Activated CD8-positive, alpha-beta memory T cell treated with anti-CD3 and anti-CD28 coated beads for 36 hours (primary cell): ENCODE measurements around the gene TMEM106C. TPM values are rescaled to one million over a fixed set of nuclear protein-coding genes. Genes with fewer than 3 reads are reported as not detected.

ENCODE experiments used
- CTCF ChIA-PET: fragments of 350-600 bp; sonication (Branson Sonifier 250); formaldehyde crosslinking; loops from one replicate; lab custom pipeline; 2021; ENCODE audit warnings: antibody characterized with exemption; lab: Charles Lee
- POLR2A ChIA-PET: fragments of 350-600 bp; sonication (Branson Sonifier 250); formaldehyde crosslinking; loops from one replicate; lab custom pipeline; 2021; ENCODE audit warnings: antibody characterized with exemption; lab: Charles Lee
- total RNA-seq, 2 experiments: library from RNA; stranded (reverse); gene quantifications; one replicate each; pipeline ENCODE4 v1.2.3, GENCODE V29; 2021

The TMEM106C gene
- total RNA-seq: 100 to 1,000 TPM; 199 to 200 TPM

- POLR2A ChIA-PET: interaction anchor here (0.7 to 1.2 kb wide), 3 partner anchors 116 to 151 kb away, joined by 3 read pairs; no protein-coding TSS in a partner anchor
- CTCF ChIA-PET: interaction anchor here (0.7 to 2.3 kb wide), 16 partner anchors 13 to 230 kb away, joined by 3 to 10 read pairs (median 4); partner anchors contain the start of gene VDR
These were observed at the start of gene TMEM106C for GRCh38 chr12:47963340-47964040. TMEM106C (plus strand) TSS chr12:47963596; CDS start chr12:47964237, 641 bp downstream.

GRCh38 chr12:47920913-47921312, 42.5 kb upstream of the TMEM106C start:
- ChIA-PET CTCF (no interaction called here), POLR2A (no interaction called here)

DNA sequence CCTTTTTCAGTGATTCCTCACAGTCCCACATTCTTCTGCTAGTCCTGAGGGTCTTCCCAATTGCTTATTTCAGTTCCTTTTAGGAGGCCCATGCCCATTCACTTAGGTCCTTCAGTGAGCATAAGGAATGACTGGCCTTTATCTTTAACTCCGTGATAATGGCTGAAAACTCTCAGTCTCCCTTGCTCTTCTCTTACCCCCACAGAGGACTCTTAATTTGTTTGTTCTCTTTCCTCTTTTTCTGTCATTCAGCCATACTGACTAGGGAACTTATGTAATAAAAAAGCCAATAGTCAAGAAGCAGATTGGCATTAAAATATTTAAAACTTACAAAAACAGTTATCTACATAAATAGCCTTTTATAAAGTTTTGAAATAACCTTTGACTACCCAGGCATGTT, 41.5 kb upstream of the TMEM106C start:
- CTCF ChIA-PET: no interaction called here
- POLR2A ChIA-PET: no interaction called here

DNA sequence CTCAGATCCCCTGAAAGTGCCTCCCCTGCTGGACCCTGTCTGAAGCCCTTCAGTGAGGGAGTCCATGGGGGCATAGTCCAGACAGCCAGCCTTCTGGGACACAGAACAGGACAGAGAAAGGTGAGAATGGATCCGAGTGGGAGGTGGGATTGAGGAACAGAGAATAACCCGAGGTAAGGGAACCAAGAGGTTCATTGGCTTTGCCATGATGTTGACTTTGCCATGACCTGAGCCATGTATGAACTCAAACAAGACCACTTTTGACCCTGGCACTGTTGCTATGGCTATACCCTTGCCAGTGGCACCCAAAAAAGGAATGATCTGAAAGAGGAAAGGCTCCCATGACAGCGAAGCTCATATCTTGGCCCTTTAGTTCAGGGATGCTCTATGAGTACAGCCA, 36.0 kb upstream of the TMEM106C start:
- CTCF ChIA-PET: no interaction called here
- POLR2A ChIA-PET: no interaction called here

DNA sequence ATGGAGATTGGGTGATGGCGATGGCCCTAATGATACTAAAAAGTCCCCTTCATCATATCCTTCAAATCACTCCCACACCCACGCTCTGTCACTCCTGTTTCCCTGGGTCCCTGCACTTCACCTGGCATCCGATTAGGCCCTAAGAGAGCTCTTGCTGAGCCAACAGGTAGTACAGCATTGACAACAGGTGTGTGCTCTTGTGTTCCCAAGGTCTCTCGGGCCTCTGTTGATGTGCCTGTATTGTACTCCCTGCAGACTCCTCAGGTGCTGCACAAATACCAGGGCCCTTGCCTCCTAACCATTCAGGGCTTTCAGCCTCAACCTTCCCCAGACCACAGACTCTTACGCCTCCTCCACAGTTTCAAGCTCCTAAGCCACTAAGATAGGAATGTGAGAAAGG, 32.8 kb upstream of the TMEM106C start:
- POLR2A ChIA-PET: no interaction called here

DNA sequence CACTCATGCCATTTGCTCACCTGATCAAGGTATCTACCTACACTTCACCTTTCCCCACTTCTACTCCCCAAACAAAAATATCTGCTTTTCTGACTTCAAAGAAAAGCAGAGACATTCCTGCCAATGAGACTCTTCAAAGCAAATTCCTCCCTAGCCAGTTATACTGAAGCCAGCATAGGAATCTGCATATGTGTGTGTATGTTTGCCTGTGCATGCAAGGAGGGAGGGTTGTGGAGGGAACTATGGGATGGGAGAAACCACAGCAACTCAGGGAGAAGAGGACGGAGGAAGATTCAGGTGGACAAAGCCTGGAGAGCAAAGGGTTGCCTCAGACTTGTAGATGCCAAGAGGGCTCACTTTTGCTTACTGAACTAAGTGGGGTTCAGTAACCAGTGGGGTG, 32.2 kb upstream of the TMEM106C start:
- ChIA-PET POLR2A (no interaction called here), CTCF (no interaction called here)

More for the DNA sequence above, 32.8 kb upstream of the TMEM106C start:
- CTCF ChIA-PET: no interaction called here

GRCh38 chr12:47935184-47935583, 28.2 kb upstream of the TMEM106C start:
- ChIA-PET CTCF (interaction anchor here (1.0 kb wide), 1 partner anchor 14 kb away, joined by 4 read pairs; no protein-coding TSS in a partner anchor), POLR2A (no interaction called here)

DNA sequence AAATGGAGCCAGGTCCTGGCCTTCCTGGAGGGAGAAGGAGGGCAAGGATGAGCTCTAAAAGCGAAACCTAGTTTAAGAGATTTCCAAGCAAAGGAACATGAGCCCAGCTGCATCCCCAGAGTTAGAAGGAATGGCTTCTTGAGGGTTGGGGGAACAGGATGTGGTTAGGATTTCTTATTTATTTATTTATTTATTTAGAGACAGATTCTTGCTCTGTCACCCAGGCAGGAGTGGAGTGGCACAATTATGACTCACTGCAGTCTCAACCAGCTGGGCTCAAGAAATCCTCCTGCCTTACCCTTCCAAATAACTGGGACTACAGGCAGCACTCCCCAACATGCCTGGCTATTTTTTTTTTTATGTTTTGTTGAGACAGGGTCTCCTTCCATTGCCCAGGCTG, 25.3 kb upstream of the TMEM106C start:
- POLR2A ChIA-PET: interaction anchor here (0.9 kb wide), 1 partner anchor 34 kb away, joined by 3 read pairs; the partner anchor contains the start of gene VDR
- CTCF ChIA-PET: interaction anchor here (1.4 kb wide), 1 partner anchor 35 kb away, joined by 3 read pairs; no protein-coding TSS in a partner anchor

- CTCF ChIA-PET: interaction anchor here (0.9 to 1.4 kb wide), 2 partner anchors 11 to 35 kb away, joined by 3 read pairs; no protein-coding TSS in a partner anchor
- POLR2A ChIA-PET: no interaction called here
These were observed 24.8 kb upstream of the TMEM106C start for GRCh38 chr12:47938594-47938993.

DNA sequence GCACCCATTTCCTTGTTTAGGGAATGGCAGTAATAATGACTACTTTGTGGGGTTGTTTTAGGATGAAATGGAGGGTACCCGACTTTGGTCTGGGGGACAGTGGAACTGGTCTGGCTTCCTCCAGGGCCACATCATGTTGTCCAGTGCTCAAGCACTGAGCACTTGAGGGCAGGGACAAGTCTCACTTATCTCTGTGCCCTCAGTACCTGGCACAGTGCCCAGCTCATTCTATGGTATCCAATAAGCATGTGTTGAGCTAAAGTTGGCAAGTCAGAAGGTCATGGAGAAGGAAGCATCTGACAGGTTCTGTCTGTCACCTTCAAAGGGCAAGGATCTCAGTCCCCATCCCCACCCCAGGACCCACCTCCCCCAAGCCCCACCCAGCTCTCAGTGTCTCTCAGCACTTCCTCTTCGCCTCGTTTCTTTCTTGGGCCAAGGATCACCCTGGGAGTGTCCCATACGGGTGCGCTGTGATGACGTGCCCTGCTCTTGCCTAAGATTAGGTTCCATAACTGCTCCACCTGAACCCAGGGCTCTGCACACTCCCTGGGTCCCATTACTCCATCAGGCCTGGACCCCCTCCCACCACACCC, 24.3 kb upstream of the TMEM106C start:
- CTCF ChIA-PET: interaction anchor here (0.9 to 1.4 kb wide), 2 partner anchors 11 to 36 kb away, joined by 3 read pairs; no protein-coding TSS in a partner anchor
- POLR2A ChIA-PET: no interaction called here

- POLR2A ChIA-PET: no interaction called here
- CTCF ChIA-PET: no interaction called here
These were observed 22.5 kb upstream of the TMEM106C start for GRCh38 chr12:47940773-47941474.

GRCh38 chr12:47941475-47941780, 22.0 kb upstream of the TMEM106C start:
- ChIA-PET POLR2A (no interaction called here), CTCF (no interaction called here)

- CTCF ChIA-PET: no interaction called here
- POLR2A ChIA-PET: no interaction called here
These were observed 21.4 kb upstream of the TMEM106C start for GRCh38 chr12:47941871-47942613.

DNA sequence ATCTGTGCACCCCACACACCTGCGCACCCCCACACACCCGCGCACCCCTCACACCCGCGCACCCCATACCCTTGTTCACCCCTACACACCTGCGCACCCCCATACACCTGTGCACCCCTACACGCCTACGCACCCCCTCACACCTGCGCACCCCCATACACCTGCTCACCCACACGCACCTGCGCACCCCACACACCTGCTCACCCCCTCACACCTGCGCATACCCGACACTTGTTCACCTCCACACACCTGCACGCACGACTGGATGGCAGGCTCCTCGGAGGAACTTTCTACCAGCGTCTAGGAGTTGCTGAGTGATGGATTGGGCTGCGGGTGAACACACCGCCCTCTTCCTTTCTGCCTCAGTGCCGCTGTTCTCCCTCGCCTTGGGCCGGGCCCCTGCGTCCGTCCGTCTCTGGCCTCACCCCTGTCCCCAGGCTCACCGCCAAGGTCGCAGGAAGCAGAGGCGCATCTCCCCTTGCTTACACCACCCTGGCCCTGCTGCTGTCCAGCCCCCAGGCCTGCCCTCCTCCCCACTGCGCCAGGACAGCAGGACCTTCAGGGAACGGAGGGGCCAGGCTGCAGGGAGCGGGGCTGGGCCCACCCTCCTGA, 20.7 kb upstream of the TMEM106C start:
- CTCF ChIA-PET: no interaction called here

DNA sequence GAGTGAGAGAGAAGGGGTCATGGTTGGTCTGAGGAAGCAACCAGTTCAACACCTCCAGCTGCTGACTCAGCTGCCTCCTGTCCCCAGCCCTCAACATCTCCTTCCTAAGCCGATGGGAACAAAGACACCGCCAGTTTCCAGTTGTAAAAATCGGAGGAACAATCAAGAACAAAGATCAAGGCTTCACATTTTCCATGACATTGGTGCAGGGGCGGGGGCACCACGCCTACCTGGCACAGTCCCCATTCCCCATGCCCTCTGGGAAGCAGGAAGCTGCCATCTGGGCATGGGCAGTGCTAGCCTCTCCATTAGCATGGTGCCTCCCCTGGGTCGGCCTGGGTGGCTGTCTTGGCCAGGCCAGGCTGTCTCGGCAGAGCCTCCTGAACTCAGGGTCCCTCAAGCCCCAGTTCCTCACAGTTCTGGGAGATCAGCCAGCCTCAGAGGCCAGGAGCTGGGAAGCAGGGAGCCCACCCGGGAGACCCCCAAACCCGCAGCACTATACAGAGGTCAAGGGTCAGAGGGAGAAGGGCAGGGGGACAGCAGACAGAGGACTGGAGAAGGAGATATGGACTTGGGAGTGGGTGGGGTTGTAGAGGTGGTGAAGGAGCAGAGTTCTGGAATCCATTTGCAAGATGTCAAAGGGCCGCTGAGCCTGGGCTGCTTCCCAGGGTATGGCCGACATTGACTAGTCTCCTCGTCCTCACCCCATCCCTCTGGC, 19.6 kb upstream of the TMEM106C start:
- CTCF ChIA-PET: no interaction called here
- POLR2A ChIA-PET: no interaction called here

More for the DNA sequence above, 20.7 kb upstream of the TMEM106C start:
- POLR2A ChIA-PET: no interaction called here

DNA sequence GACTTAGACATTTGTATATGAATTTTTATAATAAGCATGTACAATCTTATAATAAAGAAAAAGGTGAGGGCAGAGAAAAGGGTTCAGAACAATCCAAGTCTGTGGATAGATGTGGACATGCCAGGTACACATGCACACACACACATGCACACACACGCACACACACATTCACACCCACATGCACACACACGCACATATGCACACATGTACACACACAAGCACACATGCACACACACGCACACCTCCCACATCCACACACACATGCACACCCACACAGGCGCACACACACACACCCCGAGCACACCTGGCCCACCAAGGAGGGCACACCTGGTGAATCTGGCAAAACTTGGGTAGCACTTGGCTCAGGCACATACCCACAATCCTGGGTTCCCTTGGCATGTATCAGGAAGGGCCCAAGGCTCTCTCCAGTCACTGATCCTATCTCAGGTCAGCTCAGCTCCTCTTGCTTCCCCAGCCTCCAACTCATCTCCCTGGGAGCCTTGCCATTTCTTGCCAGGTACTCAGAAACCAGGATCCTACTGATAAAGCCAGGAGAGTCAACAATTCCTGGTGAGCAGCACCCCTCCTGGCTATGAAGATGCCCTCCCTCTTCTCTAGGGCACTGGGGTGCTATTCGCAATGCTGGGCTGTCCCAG, 18.6 kb upstream of the TMEM106C start:
- POLR2A ChIA-PET: no interaction called here
- CTCF ChIA-PET: no interaction called here

DNA sequence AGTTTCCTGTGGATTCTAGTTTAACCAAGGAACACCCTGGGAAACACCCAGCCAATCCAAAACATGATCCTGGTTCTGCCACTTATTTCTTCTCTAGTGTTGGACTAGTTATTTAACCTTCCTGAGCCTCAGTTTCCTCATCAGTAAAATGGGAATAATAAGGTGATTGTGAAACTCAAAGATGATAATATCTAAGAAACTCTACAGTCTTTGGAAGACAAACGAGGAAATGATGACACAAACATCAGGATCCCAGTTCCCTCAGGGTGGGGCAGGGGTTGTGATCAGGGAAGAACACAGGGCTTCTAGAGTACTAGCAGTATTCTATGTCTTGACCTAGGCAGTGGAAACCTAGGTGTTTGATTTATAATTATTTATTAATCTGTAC, 18.1 kb upstream of the TMEM106C start:
- ChIA-PET CTCF (no interaction called here), POLR2A (no interaction called here)
